ENCODE data around the gene GSC.
"Not testable (repeated sequence)": the region's sequence is repeated elsewhere in the genome, so short reads cannot be mapped to it uniquely, and the experiment has no call there.

Gene GSC

GRCh38 chr14:94771906-94772490 is 2.1 kb upstream of the GSC start:
- no peak for DNase-seq (ENCODE audit: low read depth in 2 of 2)

- no peak for DNase-seq (ENCODE audit: low read depth in 2 of 2)
Observed at GRCh38 chr14:94771158-94771905, 1.4 kb upstream of the GSC start.

GRCh38 chr14:94770815-94771157 is 873 bp upstream of the GSC start:
- DNase-seq (ENCODE audit: low read depth in 2 of 2) = no peak

- DNase-seq (ENCODE audit: low read depth in 2 of 2) = no peak
Observed at GRCh38 chr14:94770251-94770749, 387 bp upstream of the GSC start.

- no peak for DNase-seq (ENCODE audit: low read depth in 2 of 2)
Observed at GRCh38 chr14:94768521-94769390, 1.2 kb downstream of the GSC start.

- DNase-seq (ENCODE audit: low read depth in 2 of 2) = no peak
Observed at GRCh38 chr14:94768141-94768520, 1.8 kb downstream of the GSC start.

GRCh38 chr14:94767321-94767878 is 2.5 kb downstream of the GSC start:
- no peak for DNase-seq (ENCODE audit: low read depth in 2 of 2)

GRCh38 chr14:94764573-94764972 is 5.3 kb downstream of the GSC start:
- no peak for DNase-seq (ENCODE audit: low read depth in 2 of 2)

- DNase-seq (ENCODE audit: low read depth in 2 of 2) = no peak
Observed at GRCh38 chr14:94762431-94762830, 7.5 kb downstream of the GSC start.

- no peak for DNase-seq (ENCODE audit: low read depth in 2 of 2)
Observed at GRCh38 chr14:94761997-94762377, 7.9 kb downstream of the GSC start.

- DNase-seq (ENCODE audit: low read depth in 2 of 2) = no peak
Observed at GRCh38 chr14:94761348-94761996, 8.4 kb downstream of the GSC start.

- no peak for DNase-seq (ENCODE audit: low read depth in 2 of 2)
Observed at GRCh38 chr14:94756310-94756882, 13.5 kb downstream of the GSC start.

- DNase-seq (ENCODE audit: low read depth in 2 of 2) = no peak
Observed at GRCh38 chr14:94754391-94754942, 15.4 kb downstream of the GSC start.

GRCh38 chr14:94752591-94753436 is 17.1 kb downstream of the GSC start:
- no peak for DNase-seq (ENCODE audit: low read depth in 2 of 2)

GRCh38 chr14:94751956-94752355 is 18.0 kb downstream of the GSC start:
- DNase-seq (ENCODE audit: low read depth in 2 of 2) = no peak

GRCh38 chr14:94751321-94751720 is 18.6 kb downstream of the GSC start:
- no peak for DNase-seq (ENCODE audit: low read depth in 2 of 2)

- no peak for DNase-seq (ENCODE audit: low read depth in 2 of 2)
Observed at GRCh38 chr14:94750371-94750770, 19.5 kb downstream of the GSC start.

GRCh38 chr14:94748667-94749347 is 21.1 kb downstream of the GSC start:
- no peak for DNase-seq (ENCODE audit: low read depth in 2 of 2)

GRCh38 chr14:94747739-94748138 is 22.2 kb downstream of the GSC start:
- no peak for DNase-seq (ENCODE audit: low read depth in 2 of 2)

GRCh38 chr14:94747153-94747552 is 22.8 kb downstream of the GSC start:
- not testable (repeated sequence) for DNase-seq (ENCODE audit: low read depth in 2 of 2)

All from stimulated activated CD8-positive, alpha-beta memory T cell treated with anti-CD3 and anti-CD28 coated beads, Interleukin-15, amount 100 ng/mL, for 4 hours (primary cell).